ENCODE data around the gene FUS. TPM values are rescaled to one million over a fixed set of nuclear protein-coding genes. Genes with fewer than 3 reads are reported as not detected.

The FUS gene
- total and polyA plus RNA-seq, 8 donors: 69.4 to 379 (median 109) TPM

GRCh38 chr16:31187808-31188189 lies 7.9 kb downstream of the FUS start:
- H3K27ac ChIP-seq: no peak overlapping the region
- FAIRE-seq (no peak), ATAC-seq (no peak), DNase-seq (no peak)
- H3K36me3 ChIP-seq: peaks cover 22 to 93% (median 78%) of the 10 kb centered on the region in 3 donors
- TF ChIP-seq, protein P1, sequence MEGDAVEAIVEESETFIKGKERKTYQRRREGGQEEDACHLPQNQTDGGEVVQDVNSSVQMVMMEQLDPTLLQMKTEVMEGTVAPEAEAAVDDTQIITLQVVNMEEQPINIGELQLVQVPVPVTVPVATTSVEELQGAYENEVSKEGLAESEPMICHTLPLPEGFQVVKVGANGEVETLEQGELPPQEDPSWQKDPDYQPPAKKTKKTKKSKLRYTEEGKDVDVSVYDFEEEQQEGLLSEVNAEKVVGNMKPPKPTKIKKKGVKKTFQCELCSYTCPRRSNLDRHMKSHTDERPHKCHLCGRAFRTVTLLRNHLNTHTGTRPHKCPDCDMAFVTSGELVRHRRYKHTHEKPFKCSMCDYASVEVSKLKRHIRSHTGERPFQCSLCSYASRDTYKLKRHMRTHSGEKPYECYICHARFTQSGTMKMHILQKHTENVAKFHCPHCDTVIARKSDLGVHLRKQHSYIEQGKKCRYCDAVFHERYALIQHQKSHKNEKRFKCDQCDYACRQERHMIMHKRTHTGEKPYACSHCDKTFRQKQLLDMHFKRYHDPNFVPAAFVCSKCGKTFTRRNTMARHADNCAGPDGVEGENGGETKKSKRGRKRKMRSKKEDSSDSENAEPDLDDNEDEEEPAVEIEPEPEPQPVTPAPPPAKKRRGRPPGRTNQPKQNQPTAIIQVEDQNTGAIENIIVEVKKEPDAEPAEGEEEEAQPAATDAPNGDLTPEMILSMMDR (IDR thresholded peaks at IDR 0.05): no peak
- no peak overlapping the region for H3K4me3 ChIP-seq
- peaks cover 0 to 4% (median 2%) of the 10 kb centered on the region in 3 donors for H3K4me1 ChIP-seq
- no peaks in the 10 kb centered on the region for H3K27me3 ChIP-seq
- no peaks in the 10 kb centered on the region for H3K9me3 ChIP-seq
- intact Hi-C loops (cut with DNase I): no loop called here
- 86 to 92% methylated on average over 8 of the region's 8 CpGs for WGBS, 2 donors

GRCh38 chr16:31188450-31189411 lies 8.8 kb downstream of the FUS start:
- H3K4me1 ChIP-seq: no peaks in the 10 kb centered on the region
- H3K9me3 ChIP-seq: no peaks in the 10 kb centered on the region
- WGBS, 2 donors: 85 to 90% methylated on average over 3 of the region's 3 CpGs
- ATAC-seq (no peak), DNase-seq (no peak), FAIRE-seq (no peak)
- no peak overlapping the region for H3K4me3 ChIP-seq
- TF ChIP-seq, protein P1 (IDR thresholded peaks at IDR 0.05): no peak
- intact Hi-C loops (cut with DNase I): no loop called here
- no peak overlapping the region for H3K27ac ChIP-seq
- H3K36me3 ChIP-seq: peaks cover 22 to 91% (median 83%) of the 10 kb centered on the region in 3 donors
- H3K27me3 ChIP-seq: no peaks in the 10 kb centered on the region

DNA sequence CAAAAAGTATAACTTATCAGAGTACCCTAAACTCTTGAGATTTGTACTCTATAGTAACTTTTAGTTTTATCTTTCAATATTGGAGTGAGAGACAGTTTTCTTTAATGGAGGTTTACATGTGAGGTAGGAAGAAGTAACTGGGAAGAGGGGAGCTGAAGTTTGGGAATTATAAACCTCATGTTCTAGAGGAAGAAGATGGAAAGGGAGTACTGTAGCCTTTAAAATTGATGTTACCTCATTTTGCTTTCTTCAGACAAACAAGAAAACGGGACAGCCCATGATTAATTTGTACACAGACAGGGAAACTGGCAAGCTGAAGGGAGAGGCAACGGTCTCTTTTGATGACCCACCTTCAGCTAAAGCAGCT lies 9.5 kb downstream of the FUS start:
- Histone ChIP-seq H3K4me3 (no peak overlapping the region), H3K27ac (no peak overlapping the region), H3K36me3 (peaks cover 22 to 91% (median 83%) of the 10 kb centered on the region in 3 donors), H3K4me1 (no peaks in the 10 kb centered on the region), H3K27me3 (no peaks in the 10 kb centered on the region), H3K9me3 (no peaks in the 10 kb centered on the region)
- TF ChIP-seq, protein P1 (IDR thresholded peaks at IDR 0.05): no peak
- intact Hi-C loops (cut with DNase I): no loop called here
- DNase-seq (no peak), ATAC-seq (no peak), FAIRE-seq (no peak)
- 78 to 79% methylated on average over 2 of the region's 2 CpGs for WGBS, 2 donors

DNA sequence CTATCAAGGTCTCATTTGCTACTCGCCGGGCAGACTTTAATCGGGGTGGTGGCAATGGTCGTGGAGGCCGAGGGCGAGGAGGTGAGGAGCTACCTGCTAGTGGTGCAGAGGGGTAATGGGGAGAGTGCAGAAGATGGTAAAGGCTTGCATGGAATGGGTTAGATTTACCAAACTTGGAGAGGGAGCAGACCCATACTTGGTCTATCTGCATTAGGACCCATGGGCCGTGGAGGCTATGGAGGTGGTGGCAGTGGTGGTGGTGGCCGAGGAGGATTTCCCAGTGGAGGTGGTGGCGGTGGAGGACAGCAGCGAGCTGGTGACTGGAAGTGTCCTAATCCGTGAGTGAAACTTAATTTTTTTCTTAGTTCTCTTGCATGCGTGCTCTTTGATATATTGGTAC lies 10.1 kb downstream of the FUS start:
- H3K27ac ChIP-seq: no peak overlapping the region
- no peak for FAIRE-seq
- TF ChIP-seq, protein P1 (IDR thresholded peaks at IDR 0.05): no peak

More for the DNA sequence above, 10.1 kb downstream of the FUS start:
- no peak for ATAC-seq
- DNase-seq: no peak
- intact Hi-C loops (cut with DNase I): no loop called here
- no peaks in the 10 kb centered on the region for H3K27me3 ChIP-seq
- H3K9me3 ChIP-seq: no peaks in the 10 kb centered on the region
- H3K36me3 ChIP-seq: peaks cover 22 to 88% (median 82%) of the 10 kb centered on the region in 3 donors
- 92 to 98% methylated on average over 12 of the region's 12 CpGs for WGBS, 2 donors
- no peak overlapping the region for H3K4me3 ChIP-seq
- no peaks in the 10 kb centered on the region for H3K4me1 ChIP-seq
